CD4-positive, alpha-beta T cell treated with Interleukin-4 for 4 hours (primary cell): ENCODE results near the gene B3GALNT2.
A peak's percentile ranks its signal among the peaks of the same experiment; 100 is the strongest.
"Not testable (repeated sequence)": the region's sequence is repeated elsewhere in the genome, so short reads cannot be mapped to it uniquely, and the experiment has no call there.

Source experiments
- DNase-seq: peaks from one replicate; pipeline ENCODE4 v3.0.0-alpha.2; 2020

The B3GALNT2 gene

DNA sequence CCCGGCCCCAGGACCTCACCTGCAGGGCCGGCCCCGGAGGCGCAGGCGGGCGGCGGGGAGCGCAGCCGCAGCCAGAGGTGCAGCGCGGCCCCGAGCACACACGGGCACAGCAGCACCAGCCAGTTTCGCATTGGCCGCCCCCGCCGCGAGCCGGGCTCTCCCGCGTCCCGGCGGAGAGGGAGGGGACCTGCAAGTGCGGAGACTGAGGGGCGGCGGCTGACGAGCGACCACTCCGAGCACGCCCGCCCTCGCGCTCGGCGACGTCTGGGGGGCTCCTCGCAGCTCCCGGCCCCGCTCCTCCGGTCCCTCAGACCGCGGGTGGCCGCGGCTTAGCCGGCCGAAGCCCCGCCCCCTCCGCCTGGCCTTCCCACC lies at the start of gene B3GALNT2:
Gene B3GALNT2 (minus strand): TSS at position 331 of the 372 bp plus-strand sequence. CDS start 200 bp downstream, at position 131.
- DNase-seq = no peak

DNA sequence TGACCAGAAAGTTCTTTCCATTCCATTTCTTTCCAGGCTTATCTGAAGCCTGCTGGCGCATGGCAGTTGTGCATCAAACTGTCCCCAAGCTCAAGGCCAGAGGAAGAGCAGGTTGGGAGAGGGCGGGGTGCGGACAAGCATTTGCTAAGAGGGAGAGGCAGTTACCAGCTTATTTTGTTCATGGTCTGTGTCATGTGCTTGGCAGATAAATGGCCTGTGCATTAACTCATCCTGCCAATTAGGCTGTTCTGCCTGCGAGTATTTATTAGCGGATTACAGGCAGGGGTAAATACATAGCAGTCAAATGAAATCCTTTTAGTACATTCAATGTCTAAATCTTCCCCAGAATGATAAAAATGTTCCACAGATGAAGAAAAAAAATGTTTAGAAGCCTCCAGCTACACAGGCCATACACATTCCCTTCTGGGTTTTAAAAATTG lies 48.9 kb upstream of the B3GALNT2 start:
- no peak for DNase-seq

DNA sequence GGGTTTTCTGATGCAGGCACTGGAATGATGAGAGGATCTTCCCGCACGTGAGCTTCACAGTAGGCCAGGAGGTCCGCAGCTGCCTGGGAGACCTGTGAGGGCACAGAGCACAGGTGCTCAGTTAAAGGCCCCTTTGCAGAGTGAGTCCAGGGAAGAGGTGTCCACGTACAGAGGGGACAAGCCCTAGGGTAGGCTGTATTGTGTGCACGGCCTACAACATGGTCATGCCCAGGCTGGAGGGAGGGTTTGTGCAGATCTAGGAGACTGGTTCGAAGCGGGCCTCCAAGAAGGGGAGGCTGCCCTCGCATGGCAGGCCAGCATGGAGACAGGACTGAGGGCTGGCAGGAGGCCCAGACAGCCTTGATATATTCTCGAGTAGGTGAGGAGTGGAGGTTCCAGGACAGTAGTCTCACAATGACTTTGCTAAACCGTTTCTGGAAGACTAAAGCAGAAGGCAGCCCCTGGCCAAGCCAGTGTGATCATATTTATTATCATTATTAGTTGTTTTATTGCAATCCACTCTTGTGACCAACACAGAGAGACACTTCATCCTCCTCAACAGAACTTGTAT lies 48.0 kb upstream of the B3GALNT2 start:
- no peak for DNase-seq

DNA sequence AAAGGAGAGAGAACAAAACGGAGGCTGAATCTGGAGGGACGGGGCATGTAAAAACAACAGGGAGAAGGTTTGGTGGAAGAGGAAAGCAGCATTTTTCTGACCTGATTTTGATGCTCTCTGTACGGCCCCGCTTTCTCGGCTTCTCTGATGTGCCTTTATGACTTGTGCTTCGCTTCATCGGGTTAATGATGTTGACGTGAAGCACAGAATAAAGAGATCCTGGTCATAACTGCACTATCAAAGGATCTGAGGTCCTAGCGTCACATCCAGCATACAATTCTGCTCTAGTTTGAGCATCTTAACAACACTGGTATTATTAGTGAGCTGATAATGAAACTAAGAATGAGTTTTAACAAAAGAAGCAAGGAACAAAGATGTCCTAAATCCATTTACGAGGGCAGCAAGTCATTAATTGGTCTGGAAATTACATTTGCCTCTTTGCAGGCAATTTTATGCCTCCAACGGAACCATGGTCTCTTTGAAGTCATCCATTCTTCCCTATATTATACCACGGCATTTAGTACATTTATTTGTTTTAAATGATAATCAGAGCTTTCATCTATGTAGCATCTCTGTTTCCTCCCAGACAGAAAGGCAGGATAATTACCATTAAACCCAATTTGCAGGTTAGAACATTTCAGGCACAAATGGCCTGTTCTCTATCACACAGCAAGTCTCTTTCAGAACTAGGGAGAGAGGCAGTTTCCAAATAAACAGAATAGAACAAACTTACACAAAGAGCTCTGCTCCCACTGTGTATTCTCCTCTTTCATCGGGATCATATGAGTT lies 45.3 kb upstream of the B3GALNT2 start:
- no peak for DNase-seq

DNA sequence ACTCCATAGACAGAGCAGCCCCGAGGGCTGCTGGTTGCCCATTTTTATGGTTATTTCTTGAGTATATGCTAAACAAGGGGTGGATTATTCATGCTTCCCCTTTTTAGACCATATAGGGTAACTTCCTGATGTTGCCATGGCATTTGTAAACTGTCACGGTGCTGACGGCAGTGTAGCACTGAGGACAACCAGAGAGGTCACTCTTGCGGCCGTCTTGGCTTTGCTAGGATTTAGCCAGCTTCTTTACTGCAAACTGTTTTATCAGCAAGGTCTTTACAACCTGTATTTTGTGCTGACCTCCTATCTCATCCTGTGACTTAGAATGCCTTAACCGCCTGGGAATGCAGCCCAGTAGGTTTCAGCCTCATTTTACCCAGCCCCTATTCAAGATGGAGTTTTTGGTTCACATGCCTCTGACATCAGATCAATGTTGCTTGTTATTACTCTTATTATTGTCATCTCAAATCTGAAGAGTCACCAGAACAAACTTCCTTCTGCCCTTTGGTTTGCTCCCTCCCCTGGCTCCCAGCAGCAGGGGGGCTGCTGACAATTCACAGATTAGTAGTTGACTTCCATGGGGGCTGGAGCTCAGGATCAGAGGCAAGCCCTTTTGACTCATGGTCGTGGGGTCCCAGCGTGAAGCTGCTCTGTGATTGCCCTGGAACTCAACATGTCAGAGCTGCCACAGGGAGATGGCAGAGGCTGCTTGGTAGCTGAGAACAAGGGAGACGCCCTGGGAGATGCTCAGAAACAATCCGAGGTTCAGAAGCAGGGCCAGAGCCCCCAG lies 42.3 kb upstream of the B3GALNT2 start:
- not testable (repeated sequence) for DNase-seq

DNA sequence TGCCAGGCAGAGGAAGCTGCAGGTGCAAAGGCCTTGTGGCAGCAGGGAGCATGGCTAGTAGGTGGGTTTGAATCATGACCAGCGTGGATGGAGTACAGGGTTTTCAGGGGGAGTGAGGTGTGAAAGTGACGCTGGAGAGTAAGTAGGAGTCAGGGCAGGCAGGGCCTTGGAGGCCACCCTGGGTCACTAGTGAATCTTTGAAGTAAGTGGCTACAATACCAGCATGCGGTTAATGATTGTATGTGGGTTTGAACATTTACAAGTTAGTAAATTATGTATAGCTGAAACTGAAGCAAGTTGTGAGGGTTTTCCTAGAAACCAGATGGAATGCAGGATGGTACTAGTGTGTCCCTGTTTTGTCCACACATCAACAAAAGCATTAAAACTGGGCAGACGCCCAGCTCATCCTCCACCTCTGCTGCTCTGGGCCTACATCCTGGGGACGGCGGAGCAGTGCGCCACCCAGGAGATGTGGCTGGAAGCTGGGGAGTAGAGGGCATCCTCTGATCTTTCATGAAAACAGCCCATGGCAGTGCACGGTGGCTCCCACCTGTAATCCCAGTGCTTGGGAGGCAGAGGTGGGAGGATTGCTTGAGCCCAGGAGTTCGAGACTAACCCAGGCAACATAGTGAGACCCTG lies 41.2 kb upstream of the B3GALNT2 start:
- DNase-seq = no peak

DNA sequence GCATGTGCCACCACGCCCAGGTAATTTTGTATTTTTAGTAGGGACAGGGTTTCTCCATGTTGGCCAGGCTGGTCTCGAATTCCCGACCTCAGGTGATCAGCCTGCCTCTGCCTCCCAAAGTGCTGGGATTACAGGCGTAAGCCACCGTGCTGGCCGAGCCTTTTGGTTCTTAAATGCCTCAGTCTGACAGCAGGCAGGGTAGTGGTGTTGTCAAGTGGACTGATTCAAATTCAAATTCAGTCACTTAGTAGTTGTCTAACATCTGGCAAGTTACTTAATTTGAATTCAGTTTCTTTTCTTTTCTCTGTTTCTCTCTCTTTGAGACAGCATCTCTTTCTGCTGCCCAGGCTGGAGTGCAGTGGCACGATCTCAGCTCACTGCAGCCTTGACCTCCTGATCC lies 38.6 kb upstream of the B3GALNT2 start:
- DNase-seq = not testable (repeated sequence)

DNA sequence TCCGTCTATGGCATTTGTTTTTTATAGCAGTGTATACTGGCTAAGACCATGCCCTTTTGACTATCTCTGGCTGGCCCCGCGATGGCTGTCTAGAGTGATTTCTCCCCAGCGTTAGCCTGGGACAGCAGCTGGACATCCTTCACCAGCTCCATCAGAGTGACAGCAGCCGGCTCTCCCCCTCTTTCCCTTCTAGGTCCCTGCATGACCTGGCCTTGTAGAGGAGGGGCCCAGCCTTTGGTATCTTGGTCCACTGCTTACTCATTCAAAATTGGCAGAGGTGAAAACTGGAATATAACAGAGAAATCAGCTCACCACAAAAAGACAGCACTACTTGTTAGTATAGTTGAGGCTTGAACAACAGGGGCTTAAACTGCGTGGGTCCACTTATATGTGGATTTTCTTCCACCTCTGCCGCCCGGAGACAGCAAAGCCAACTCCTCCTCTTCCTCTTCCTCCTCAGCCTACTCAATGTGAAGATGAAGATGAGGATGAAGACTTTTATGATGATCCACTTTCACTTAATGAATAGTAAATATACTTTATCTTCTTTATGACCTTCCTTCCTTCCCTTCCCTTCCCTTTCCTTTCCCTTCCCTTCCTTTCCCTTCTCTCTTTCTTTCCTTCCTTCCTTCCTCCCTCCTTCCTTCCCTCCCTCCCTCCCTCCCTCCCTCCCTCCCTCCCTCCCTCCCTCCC lies 29.4 kb upstream of the B3GALNT2 start:
- no peak for DNase-seq

DNA sequence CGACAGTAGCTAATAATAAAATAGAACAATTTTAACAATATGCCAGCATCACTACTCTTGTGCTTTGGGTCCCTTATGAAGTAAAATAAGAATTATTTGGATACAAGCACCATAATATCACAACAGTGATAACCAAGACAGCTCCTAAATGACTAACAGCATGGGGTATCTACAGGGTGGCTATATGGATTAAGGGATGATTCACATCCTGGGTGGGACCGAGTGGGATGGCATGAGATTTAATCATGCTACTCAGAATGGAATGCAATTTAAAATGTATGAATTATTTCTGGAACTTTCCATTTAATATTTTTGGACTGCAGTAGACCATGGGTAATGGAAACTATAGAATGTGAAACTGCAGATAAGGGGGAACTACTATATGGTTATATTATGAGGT lies 28.1 kb upstream of the B3GALNT2 start:
- DNase-seq = no peak

DNA sequence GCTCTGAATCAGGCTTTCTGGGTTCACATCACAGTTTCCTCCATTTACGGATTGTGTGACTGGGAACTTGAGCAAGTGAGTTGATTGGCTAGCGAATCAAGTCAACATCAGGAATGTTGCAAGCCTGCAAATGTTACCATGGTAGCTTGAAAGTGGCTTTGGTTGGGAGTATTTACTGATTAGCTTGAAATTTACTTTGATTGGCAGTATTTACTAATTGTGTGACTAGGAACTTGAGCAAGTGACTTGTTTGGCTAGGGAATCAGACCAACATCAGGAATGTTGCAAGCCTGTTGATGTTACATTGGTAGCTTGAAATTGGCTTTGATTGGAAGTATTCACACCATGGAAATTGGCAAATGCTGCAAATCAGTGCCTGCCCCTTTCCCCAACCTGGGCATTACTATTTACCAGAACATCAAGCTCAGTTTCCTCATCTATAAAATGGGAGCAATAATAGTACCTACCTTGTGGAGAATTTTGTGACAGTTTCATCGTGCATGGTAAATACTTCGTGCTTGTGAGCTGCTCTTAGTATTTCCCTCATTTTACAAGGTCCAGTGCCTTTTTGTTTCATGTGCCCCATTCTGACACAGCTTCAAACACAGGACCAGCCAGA lies 23.1 kb upstream of the B3GALNT2 start:
- DNase-seq = no peak

DNA sequence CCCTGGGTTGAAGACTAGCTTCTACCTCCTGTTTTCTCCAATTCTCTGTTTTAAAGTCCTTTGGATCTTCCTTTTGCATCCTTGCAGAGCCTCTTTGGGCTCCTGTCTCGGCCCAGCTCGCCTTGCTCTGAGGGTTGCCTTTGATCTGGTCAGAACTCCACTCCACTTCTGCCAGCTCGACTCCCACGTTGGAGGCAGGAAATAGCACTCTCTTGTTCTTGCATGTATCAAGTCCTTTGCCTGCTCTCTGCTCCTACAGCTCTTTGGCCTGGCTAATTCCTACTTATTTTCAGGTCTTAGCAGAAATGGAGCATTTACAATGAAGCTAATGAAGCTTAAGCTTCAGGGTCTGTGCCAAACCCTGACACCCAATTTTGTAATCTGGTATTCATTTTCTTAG lies 21.1 kb upstream of the B3GALNT2 start:
- no peak for DNase-seq

DNA sequence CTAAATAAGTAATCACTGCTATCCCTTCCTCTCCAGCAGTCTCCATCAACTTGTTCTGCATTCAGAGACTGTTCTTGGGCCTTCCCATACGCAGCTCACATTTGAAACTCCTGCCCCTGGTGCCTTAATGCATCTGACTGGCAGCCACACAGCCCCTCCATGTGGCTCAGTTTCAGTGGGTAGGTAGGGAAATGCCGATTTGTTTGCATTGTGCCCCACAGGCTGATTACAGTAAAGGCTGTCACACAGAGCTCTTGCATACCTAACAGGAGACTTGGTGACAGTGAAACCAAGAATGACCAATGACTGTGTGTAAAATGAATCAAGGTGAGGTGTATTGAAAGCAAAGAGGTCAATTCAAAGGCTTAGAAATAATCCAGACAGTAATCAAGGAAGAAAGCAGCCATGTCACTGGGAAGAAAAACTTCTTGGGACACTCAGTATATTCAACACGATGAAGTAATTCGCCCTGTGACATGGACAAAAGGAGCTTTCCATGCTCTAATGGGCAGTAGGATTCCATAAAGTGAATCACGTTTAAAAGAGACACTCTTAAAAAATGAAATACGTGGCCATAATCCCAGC lies 12.7 kb upstream of the B3GALNT2 start:
- DNase-seq = no peak

DNA sequence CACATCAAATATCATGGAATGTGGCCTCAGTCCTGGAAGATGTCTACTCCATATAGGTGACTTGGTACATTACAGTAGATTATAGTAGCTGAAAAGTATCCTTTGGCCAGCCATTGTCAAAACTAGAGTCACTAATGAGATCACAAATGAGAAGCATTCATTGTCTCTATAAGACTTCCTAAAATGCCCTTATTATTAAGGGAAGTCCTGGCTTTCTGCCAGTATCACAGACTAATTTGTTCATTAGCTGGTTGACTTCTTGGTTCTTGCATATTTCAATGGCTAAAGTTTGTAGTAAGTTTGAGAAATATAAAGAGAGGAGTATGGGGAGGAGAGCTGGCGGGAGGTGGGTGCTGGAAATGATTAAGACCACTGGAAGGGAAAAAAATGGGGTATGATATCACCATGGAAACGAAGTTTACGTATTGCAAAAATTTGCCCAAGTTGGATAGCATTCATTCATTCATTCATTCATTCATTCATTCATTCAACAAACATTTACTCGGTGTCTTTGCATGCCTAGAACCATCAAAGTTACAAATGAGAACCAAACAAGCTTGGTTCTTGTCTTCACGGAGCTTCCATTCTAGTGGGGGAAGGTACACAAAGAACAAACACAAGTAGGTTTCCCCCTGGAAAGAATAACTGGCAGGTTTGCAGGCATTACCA lies 11.7 kb upstream of the B3GALNT2 start:
- no peak for DNase-seq

DNA sequence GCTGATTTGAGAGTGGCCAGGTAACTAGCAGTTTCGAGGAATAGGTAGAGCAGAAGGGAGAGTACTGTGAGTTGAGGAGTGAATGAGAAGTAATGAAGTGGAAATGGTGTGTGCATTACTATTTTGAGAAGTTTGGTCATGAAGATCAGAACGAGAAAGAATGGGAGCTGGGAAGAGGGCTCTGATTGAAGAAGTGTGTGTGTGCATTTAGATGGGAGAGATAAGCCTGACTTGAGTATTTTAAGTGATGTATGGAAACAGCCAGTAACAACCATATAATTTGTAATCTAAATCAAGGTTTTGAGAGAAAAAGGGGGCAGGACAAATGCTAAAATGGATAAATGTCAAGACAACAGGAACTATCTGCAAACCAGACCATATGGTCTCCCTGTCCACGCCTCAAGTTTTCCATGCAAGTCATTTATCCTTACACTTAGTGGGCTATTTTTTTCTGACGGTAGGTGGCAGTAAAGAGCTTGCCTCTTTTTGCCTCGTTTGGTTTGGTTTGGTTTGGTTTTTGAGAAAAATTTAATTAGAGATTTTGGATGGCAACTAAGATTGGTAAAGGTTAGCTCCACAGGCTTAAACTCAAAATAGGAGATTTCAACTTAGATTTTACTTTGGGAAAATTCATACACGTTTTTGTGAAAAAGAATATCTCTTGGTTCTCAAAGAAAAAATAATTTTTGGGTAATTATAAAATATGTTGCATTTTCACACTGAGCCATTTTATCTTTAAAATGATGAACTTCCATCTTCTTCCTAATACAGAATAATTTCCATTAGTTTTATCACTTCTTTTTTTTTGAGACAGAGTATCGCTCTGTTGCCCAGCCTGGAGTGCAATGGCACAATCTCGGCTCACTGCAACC lies 9.5 kb upstream of the B3GALNT2 start:
- DNase-seq = peak; percentile 72

DNA sequence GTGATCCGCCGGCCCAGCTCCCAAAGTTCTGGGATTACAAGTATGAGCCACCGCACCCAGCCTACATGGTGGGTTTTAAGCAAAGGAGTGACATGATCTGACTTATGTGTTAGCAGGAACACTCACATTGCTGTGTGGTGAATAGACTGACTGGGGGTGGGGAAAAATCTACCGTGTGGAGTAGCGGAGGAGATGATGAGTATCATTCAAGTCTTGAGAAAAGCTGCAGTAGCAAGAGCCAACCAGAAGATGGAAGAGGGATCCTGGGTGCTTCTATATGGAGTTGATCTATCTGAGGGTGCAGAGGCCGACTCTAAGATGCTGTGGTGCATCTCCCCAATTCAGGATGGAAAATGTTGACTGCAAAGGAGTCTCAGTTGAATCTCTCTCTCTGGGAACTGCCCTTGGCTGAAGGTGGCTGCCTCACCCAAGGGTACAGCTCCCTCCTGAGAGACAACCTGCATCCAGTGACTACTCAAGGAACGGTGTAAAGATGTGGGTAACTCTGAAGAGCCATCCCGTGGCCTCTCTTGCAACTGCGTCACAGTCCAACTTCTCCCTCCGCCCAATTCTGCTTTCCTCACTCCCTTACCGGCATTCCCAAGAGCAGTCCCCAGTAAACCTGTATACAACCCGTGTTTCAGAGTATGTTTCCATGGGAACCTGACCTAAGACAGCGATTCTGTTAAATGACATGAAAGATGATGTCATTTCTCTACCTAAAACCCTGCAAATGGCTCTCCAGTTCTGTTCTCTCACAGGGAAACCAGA lies 7.4 kb upstream of the B3GALNT2 start:
- DNase-seq = no peak

DNA sequence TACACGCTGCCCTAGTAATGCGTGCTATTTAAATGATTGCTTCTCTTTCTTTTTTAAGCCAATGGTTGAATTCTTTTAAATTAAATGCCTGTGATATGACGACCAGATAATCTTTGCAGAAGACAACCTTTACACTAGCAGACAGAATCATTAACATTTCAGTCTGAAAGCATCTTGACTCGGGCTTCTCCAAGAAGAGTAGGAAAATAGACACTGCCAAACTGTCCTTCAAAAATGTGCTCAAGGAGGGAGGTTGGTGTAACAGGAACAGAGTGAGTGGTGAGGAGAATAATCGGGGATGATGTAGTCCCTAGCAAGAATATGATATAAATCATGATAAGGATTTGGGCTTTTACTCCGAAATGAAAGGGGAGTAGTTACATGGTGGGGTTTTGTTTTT lies 6.6 kb upstream of the B3GALNT2 start:
- no peak for DNase-seq

DNA sequence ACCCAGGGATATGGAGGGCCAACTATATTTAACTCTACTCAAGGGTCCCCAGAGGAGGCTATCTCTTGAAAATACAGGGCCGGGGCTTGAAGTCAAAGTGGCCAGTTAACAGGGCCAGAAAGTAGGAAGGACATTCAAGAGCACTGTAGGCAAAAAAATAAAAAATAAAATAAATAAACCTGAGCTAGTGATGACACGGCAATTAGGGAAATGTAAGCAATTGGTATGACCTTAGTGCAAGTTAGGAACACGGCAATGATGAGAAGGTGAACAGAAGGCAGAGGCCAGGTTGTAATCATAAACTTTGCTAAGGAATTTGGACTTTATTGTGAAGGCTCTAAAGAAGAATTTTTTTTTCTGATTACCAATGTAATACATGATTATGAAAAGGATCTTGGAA lies 3.4 kb upstream of the B3GALNT2 start:
- no peak for DNase-seq

DNA sequence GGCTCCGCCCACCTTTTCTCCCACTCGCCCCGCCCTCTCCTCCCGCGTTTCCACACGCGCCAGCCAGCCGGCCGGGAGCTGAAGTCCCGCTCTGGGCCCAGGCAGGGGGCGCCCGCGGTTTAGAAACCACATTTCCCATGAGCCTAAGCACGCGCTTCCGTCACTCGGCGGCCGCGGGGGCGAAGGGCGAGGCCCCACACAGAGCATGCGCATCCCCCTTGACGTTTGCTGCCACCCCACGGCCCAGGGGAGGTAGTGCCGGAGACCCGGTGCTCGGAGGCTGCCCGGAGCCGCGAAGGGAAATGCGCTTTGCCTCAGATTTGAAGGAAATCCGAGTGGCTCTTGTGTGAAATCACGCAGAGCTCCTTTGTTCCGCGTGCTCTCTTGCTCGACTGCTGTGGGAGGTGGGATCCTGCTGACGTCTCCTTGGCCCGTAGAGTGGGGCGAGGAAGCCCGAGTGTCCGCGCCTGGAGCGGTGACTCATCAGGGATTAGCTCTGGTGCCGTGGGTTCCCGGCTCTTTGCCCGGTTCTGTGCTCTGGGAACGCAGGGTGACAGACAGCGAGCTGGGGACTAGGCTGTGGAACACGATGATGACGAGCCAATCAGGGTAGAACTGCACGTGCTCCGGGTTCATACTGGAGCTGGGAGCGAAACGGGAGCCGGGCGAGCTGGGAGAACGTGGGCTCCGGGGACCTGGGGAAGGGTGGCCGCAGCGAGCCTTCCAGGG lies 406 bp upstream of the B3GALNT2 start:
- peak; percentile 98 for DNase-seq
